Loucy (cell line): ENCODE measurements around the gene C2orf92.

Experiments used
- H2AFZ ChIP-seq: fragments of 200-600 bp; sonication (generic); 2 replicates; pipeline ENCODE4 v1.6.0; 2016; ENCODE audit warnings: antibody characterized with exemption, mild to moderate bottlenecking, low read length, moderate library complexity
- H3F3A ChIP-seq: fragments of 200-600 bp; 2 replicates; pipeline ENCODE4 v1.6.0; 2016; ENCODE audit warnings: antibody characterized with exemption, low read depth, mild to moderate bottlenecking
- H3K27me3 ChIP-seq: fragments of 200-600 bp; sonication (generic); 2 replicates; pipeline ENCODE4 v1.6.1; 2014; ENCODE audit warnings: low read length, mild to moderate bottlenecking; ENCODE audit not compliant: insufficient read depth, poor library complexity, severe bottlenecking
- H3K36me3 ChIP-seq: fragments of 200-600 bp; sonication (generic); 2 replicates; pipeline ENCODE4 v1.6.1; 2016; ENCODE audit warnings: low read length; ENCODE audit not compliant: insufficient read depth
- H3K4me1 ChIP-seq: fragments of 200-600 bp; sonication (generic); 2 replicates; pipeline ENCODE4 v1.5.1; 2014; ENCODE audit warnings: low read length, mild to moderate bottlenecking; ENCODE audit not compliant: insufficient read depth, poor library complexity, severe bottlenecking
- H3K4me2 ChIP-seq: fragments of 200-600 bp; sonication (generic); 2 replicates; pipeline ENCODE4 v1.6.0; 2014; ENCODE audit warnings: antibody characterized with exemption, low read length, low read depth, mild to moderate bottlenecking; ENCODE audit not compliant: poor library complexity, severe bottlenecking
- H3K4me3 ChIP-seq: fragments of 200-600 bp; sonication (generic); 2 replicates; pipeline ENCODE4 v1.5.1; 2014; ENCODE audit warnings: low read length, mild to moderate bottlenecking, mixed read lengths; ENCODE audit not compliant: poor library complexity, severe bottlenecking
- H3K79me2 ChIP-seq: fragments of 200-600 bp; sonication (generic); 2 replicates; pipeline ENCODE4 v1.6.1; 2014; ENCODE audit warnings: low read length; ENCODE audit not compliant: insufficient read depth
- H3K9ac ChIP-seq: fragments of 200-600 bp; sonication (generic); 2 replicates; pipeline ENCODE4 v1.6.0; 2014; ENCODE audit warnings: mild to moderate bottlenecking, low read depth, low read length, moderate library complexity; ENCODE audit not compliant: poor library complexity, severe bottlenecking
- H3K9me2 ChIP-seq: fragments of 200-600 bp; sonication (generic); replicated peaks from 2 replicates; pipeline ENCODE4 v1.6.1; 2016; ENCODE audit warnings: low read depth, low read length, mixed read lengths
- H3K9me3 ChIP-seq: fragments of 200-600 bp; sonication (generic); 2 replicates; pipeline ENCODE4 v1.6.1; 2014; ENCODE audit warnings: mild to moderate bottlenecking, antibody characterized with exemption, low read length, low read depth; ENCODE audit not compliant: insufficient read depth
- H4K20me1 ChIP-seq: fragments of 200-600 bp; sonication (generic); 2 replicates; pipeline ENCODE4 v1.6.0; 2014; ENCODE audit warnings: antibody characterized with exemption, low read length, mild to moderate bottlenecking; ENCODE audit not compliant: insufficient read depth, poor library complexity, severe bottlenecking
- EZH2phosphoT487 ChIP-seq: fragments of 200-600 bp; IDR thresholded peaks from 2 replicates; pipeline ENCODE4 v1.6.1; 2018; ENCODE audit warnings: antibody characterized with exemption, mild to moderate bottlenecking, moderate library complexity, borderline replicate concordance
- TF ChIP-seq, protein P1 (sequence below): fragments of 200-600 bp; sonication (generic); conservative IDR thresholded peaks from 2 replicates; pipeline ENCODE4 v1.5.1; 2014; ENCODE audit warnings: mild to moderate bottlenecking, antibody characterized with exemption, low read length

Gene C2orf92

DNA sequence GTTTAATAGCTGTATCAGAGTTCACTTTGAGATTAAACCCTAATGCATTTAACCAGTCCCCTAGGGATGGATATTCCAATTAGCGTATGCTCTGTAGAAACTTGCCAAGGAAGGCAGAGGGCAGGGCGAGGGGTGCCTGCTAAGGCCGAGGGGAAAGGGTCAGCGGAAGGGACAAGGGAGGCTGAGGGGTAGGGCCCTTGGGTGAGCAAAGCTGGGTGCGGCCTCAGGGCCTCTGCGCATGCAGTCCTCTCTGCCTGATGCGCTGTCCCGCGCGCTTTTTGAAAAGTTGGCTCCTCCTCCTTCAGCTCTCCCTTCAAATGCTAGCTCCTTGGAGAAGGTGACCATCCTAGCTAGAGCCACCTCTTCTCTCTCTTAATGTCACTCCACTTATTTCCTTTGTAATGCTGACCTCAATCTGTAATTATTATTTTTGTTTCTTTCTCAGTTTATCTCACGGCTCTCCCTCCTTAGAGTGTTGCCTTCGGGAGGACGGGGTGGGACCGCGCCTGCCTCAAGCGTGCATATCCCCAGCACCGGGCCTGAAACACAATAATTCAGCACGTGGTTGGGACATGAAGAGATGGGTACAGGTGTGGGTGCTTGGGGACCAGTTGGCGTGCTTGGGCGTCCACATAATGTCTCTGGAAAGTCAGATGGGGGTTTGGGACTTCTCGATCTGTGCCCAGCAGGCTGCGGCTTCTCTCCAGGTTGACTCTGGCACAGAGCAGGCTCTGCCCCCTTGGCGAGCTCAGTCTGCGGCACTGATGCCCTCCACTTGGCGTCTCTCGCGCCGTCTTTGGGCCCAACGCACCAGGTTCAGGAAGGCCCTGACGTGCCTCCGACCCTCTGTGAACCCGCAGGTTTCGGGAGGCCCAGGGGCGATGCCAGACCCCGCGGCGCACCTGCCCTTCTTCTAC, 53.9 kb downstream of the C2orf92 start:
- TF ChIP-seq, protein P1, sequence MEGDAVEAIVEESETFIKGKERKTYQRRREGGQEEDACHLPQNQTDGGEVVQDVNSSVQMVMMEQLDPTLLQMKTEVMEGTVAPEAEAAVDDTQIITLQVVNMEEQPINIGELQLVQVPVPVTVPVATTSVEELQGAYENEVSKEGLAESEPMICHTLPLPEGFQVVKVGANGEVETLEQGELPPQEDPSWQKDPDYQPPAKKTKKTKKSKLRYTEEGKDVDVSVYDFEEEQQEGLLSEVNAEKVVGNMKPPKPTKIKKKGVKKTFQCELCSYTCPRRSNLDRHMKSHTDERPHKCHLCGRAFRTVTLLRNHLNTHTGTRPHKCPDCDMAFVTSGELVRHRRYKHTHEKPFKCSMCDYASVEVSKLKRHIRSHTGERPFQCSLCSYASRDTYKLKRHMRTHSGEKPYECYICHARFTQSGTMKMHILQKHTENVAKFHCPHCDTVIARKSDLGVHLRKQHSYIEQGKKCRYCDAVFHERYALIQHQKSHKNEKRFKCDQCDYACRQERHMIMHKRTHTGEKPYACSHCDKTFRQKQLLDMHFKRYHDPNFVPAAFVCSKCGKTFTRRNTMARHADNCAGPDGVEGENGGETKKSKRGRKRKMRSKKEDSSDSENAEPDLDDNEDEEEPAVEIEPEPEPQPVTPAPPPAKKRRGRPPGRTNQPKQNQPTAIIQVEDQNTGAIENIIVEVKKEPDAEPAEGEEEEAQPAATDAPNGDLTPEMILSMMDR = no peak
- no peak for TF ChIP-seq EZH2phosphoT487
- peaks cover 39% of the 10 kb centered on the region for H3K4me1 ChIP-seq

DNA sequence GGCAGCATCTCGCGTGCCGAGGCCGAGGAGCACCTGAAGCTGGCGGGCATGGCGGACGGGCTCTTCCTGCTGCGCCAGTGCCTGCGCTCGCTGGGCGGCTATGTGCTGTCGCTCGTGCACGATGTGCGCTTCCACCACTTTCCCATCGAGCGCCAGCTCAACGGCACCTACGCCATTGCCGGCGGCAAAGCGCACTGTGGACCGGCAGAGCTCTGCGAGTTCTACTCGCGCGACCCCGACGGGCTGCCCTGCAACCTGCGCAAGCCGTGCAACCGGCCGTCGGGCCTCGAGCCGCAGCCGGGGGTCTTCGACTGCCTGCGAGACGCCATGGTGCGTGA, 54.5 kb downstream of the C2orf92 start:
- 0 out of 2 replicates have a peak, but pooled peaks cover 5% of the 10 kb centered on the region for H3F3A ChIP-seq
- H3K4me2 ChIP-seq = no peak overlapping the region
- no peak overlapping the region for H2AFZ ChIP-seq
- peaks cover 77% of the 10 kb centered on the region for H4K20me1 ChIP-seq
- H3K9me2 ChIP-seq = no peaks in the 10 kb centered on the region
- H3K79me2 ChIP-seq = peaks cover 99% of the 10 kb centered on the region
- H3K4me1 ChIP-seq = peaks cover 35% of the 10 kb centered on the region
- H3K36me3 ChIP-seq = peaks cover 77% of the 10 kb centered on the region
- H3K9me3 ChIP-seq = no peaks in the 10 kb centered on the region
- no peaks in the 10 kb centered on the region for H3K27me3 ChIP-seq
- TF ChIP-seq EZH2phosphoT487 = no peak
- TF ChIP-seq, protein P1 = no peak
- no peak overlapping the region for H3K4me3 ChIP-seq
- H3K9ac ChIP-seq = no peak overlapping the region

More for the DNA sequence above, 53.9 kb downstream of the C2orf92 start:
- Histone ChIP-seq H3K4me2 (peak overlapping the region; percentile 13), H3K9me3 (no peaks in the 10 kb centered on the region), H3F3A (peaks cover 9% of the 10 kb centered on the region; the same call in 1 of the 2 replicates), H3K4me3 (no peak overlapping the region), H3K9me2 (no peaks in the 10 kb centered on the region), H3K79me2 (peaks cover 97% of the 10 kb centered on the region), H3K36me3 (peaks cover 71% of the 10 kb centered on the region), H3K27me3 (no peaks in the 10 kb centered on the region), H4K20me1 (peaks cover 72% of the 10 kb centered on the region), H2AFZ (no peak overlapping the region), H3K9ac (no peak overlapping the region)

GRCh38 chr2:97724501-97724900, 55.0 kb downstream of the C2orf92 start:
- H3K79me2 ChIP-seq = peaks cover 100% of the 10 kb centered on the region
- H3K4me1 ChIP-seq = peaks cover 32% of the 10 kb centered on the region
- H4K20me1 ChIP-seq = peaks cover 81% of the 10 kb centered on the region
- H3K27me3 ChIP-seq = no peaks in the 10 kb centered on the region
- no peak for TF ChIP-seq EZH2phosphoT487
- TF ChIP-seq, protein P1 = no peak
- H2AFZ ChIP-seq = no peak overlapping the region
- H3K4me2 ChIP-seq = no peak overlapping the region
- peaks cover 81% of the 10 kb centered on the region for H3K36me3 ChIP-seq
- H3K9me3 ChIP-seq = no peaks in the 10 kb centered on the region
- H3K9ac ChIP-seq = no peak overlapping the region
- H3K4me3 ChIP-seq = no peak overlapping the region
- no peaks in the 10 kb centered on the region for H3K9me2 ChIP-seq
- H3F3A ChIP-seq = 0 out of 2 replicates have a peak, but pooled peaks cover 3% of the 10 kb centered on the region
